CD4-positive, alpha-beta T cell (primary cell): ENCODE data around the gene CHMP4A. TPM values are rescaled to one million over a fixed set of nuclear protein-coding genes. Genes with fewer than 3 reads are reported as not detected.

ENCODE experiments used
- ATAC-seq: fragments of 200-7000 bp; cut with Tn5 transposase; one replicate; pipeline ENCODE4 v1.10.0; 2022; ENCODE audit warnings: mild to moderate bottlenecking; ENCODE audit not compliant: poor library complexity
- CTCF ChIA-PET: fragments of 350-600 bp; sonication (Branson Sonifier 250); formaldehyde crosslinking; loops from one replicate; lab custom pipeline; 2021; ENCODE audit warnings: antibody characterized with exemption, inconsistent platforms; lab: Charles Lee
- POLR2A ChIA-PET: fragments of 350-600 bp; sonication (Branson Sonifier 250); formaldehyde crosslinking; loops from one replicate; lab custom pipeline; 2021; ENCODE audit warnings: antibody characterized with exemption, inconsistent platforms; lab: Charles Lee
- DNase-seq, 14 experiments: peaks; one replicate each; pipeline ENCODE4 v3.0.0-alpha.2; 2013 to 2020; ENCODE audit warnings: mixed read lengths in 2 of 14
- H3K27ac ChIP-seq, 2 donors: one replicate each; pipeline versions ENCODE4 v1.5.1 to v1.7.0; 2013; ENCODE audit warnings: low read length in 2 of 2, low read depth in 1 of 2, mild to moderate bottlenecking in 1 of 2
- H3K27me3 ChIP-seq, 2 experiments: 1 replicate in 1 of 2; 2 replicates in 1 of 2; pipeline versions ENCODE4 v1.6.1 to v1.7.0; 2013; ENCODE audit warnings: low read length in 2 of 2, control low read depth in 1 of 2, mild to moderate bottlenecking in 1 of 2, moderate library complexity in 1 of 2; ENCODE audit not compliant: insufficient read depth in 2 of 2, control insufficient read depth in 1 of 2
- H3K36me3 ChIP-seq: one replicate; pipeline ENCODE4 v1.6.1; 2013; ENCODE audit warnings: low read length, control low read depth; ENCODE audit not compliant: insufficient read depth
- H3K4me1 ChIP-seq: one replicate; pipeline ENCODE4 v1.6.1; 2013; ENCODE audit warnings: low read length, control low read depth; ENCODE audit not compliant: insufficient read depth
- H3K4me3 ChIP-seq: one replicate; pipeline ENCODE4 v1.5.1; 2013; ENCODE audit warnings: mild to moderate bottlenecking, low read length, moderate library complexity
- H3K9me3 ChIP-seq, 2 experiments: 1 replicate in 1 of 2; 2 replicates in 1 of 2; pipeline versions ENCODE4 v1.6.1 to v1.7.0; 2013; ENCODE audit warnings: low read length in 2 of 2, mild to moderate bottlenecking in 2 of 2, control low read depth in 1 of 2, moderate library complexity in 1 of 2; ENCODE audit not compliant: control insufficient read depth in 1 of 2, insufficient read depth in 1 of 2
- H3K27ac Mint-ChIP-seq: one replicate; pipeline ENCODE4 v1.8.0; 2020; ENCODE audit warnings: mixed read lengths
- H3K27me3 Mint-ChIP-seq: one replicate; pipeline ENCODE4 v1.8.0; 2021; ENCODE audit warnings: mixed read lengths
- H3K36me3 Mint-ChIP-seq: one replicate; pipeline ENCODE4 v1.8.0; 2021; ENCODE audit warnings: low read depth, mixed read lengths
- H3K4me1 Mint-ChIP-seq: one replicate; pipeline ENCODE4 v1.8.0; 2021; ENCODE audit warnings: low read depth, mixed read lengths
- H3K4me3 Mint-ChIP-seq: one replicate; pipeline ENCODE4 v1.8.0; 2020; ENCODE audit warnings: mild to moderate bottlenecking, mixed read lengths
- H3K9me3 Mint-ChIP-seq: one replicate; pipeline ENCODE4 v1.8.0; 2020; ENCODE audit warnings: mixed read lengths
- CTCF ChIP-seq: fragments of 200-600 bp; IDR thresholded peaks from one replicate; pipeline ENCODE4 v1.8.0; 2022; ENCODE audit warnings: antibody characterized with exemption, mild to moderate bottlenecking
- intact Hi-C, 2 experiments: fragments of 100-400 bp; cut with DNase I in 1 of 2; cut with micrococcal nuclease in 1 of 2; formaldehyde crosslinking; loops; one replicate each; pipeline versions ENCODE4 v1.15.1 to v1.9.0; 2023 to 2025; cut with DNase I, micrococcal nuclease
- total RNA-seq, 174 experiments: library from RNA in 2 of 174; stranded (reverse) in 2 of 174; gene quantifications; one replicate each; pipeline ENCODE4 v1.2.3 and lab custom pipeline; 2021 to 2026

CHMP4A gene
- total RNA-seq, 2 experiments from 2014 or later = 73.4 to 80.1 TPM

DNA sequence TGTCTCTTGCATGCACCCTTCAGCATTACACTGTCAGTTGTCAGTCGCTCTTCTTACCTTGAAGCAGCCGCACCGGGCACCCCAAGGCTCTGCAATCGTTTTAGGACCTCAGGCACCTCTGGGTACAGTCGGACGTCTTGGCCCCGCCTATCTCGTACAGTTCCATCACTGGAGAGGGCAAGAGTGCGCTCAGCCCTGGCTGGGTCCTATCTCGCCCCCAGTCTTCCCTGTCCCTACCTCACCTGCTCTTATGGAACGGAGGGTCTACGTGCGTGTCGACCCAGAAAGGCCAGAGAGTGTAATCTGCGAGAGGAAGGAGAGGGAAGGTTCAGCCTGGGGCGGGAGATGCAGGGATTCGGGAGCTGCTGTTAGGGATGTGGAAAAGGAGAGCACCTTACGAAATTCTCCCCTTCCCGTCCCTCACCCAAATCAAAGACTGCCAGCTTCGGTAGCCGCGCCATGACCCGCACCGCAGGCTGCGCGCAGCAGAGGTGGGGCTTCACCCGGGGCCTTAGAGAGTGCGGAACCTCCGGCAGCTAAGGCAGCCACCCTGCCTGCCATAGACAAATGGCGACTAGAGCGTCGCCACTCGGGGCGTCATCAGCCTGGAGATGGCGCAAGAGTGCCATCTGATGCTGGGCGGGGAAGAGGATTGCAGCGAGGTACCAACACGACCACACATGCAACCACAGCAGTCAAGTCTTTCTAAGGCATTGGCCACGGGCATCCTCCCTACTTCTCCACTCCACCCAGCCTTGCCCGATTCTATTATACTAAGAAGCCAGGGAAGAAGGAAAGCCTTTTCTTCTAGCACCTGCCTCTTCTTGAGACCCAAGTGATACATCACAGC is 2.4 kb upstream of the CHMP4A start, which contains the start of gene MDP1:
Gene MDP1 (minus strand): TSS at position 572 of the 850 bp plus-strand sequence. CDS start 111 bp downstream, at position 461.
- Mint-ChIP-seq H3K9me3 (no peaks in the 10 kb centered on the region), H3K27ac (peak within 1 kb of the TSS; percentile 96), H3K4me3 (peak within 1 kb of the TSS; percentile 97), H3K36me3 (peaks cover 32% of the 10 kb centered on the region), H3K4me1 (peaks cover 49% of the 10 kb centered on the region), H3K27me3 (no peaks in the 10 kb centered on the region)
- ATAC-seq (peak; percentile 72), DNase-seq (peak; percentile 79 to 97 (median 86))
- Histone ChIP-seq H3K9me3 (no peaks in the 10 kb centered on the region), H3K36me3 (peaks cover 18% of the 10 kb centered on the region), H3K4me1 (peaks cover 44% of the 10 kb centered on the region), H3K27ac (peak within 1 kb of the TSS; percentile 92), H3K4me3 (peak within 1 kb of the TSS; percentile 84), H3K27me3 (no peaks in the 10 kb centered on the region)
- POLR2A ChIA-PET = interaction anchor here (0.6 to 4.7 kb wide), 25 partner anchors 9 to 226 kb away, joined by 3 to 144 read pairs (median 6); partner anchors contain the start of genes CBLN3, DCAF11, DHRS1 and EMC9
- CTCF ChIA-PET = interaction anchor here (0.6 to 2.4 kb wide), 30 partner anchors 10 to 1121 kb away, joined by 3 to 38 read pairs (median 4); partner anchors contain the start of genes ACIN1, C14orf119, DHRS1 and EMC9
- TF ChIP-seq CTCF = peak; percentile 67
- intact Hi-C loops = loop anchor here (1.0 to 5.0 kb wide), 8 partner anchors 17 to 217 kb away; partner anchors contain the start of genes TINF2 (in 2 of the 2), GMPR2 (in 1 of the 2), NEDD8 (in 1 of the 2) and RABGGTA (in 1 of the 2)

GRCh38 chr14:24213866-24214662 is 776 bp upstream of the CHMP4A start:
- Histone ChIP-seq H3K9me3 (no peaks in the 10 kb centered on the region), H3K27ac (peak overlapping the region; percentile 98 to 100), H3K4me3 (peak overlapping the region; percentile 98), H3K4me1 (peaks cover 53% of the 10 kb centered on the region), H3K27me3 (no peaks in the 10 kb centered on the region), H3K36me3 (peaks cover 34% of the 10 kb centered on the region)
- peaks cover 49% of the 10 kb centered on the region for H3K4me1 Mint-ChIP-seq
- no peaks in the 10 kb centered on the region for H3K27me3 Mint-ChIP-seq
- TF ChIP-seq CTCF = no peak
- no peaks in the 10 kb centered on the region for H3K9me3 Mint-ChIP-seq
- ATAC-seq (no peak), DNase-seq (peak in 1 of 14 experiments; percentile 22)
- peak overlapping the region; percentile 97 for H3K4me3 Mint-ChIP-seq
- peak overlapping the region; percentile 96 for H3K27ac Mint-ChIP-seq
- peaks cover 44% of the 10 kb centered on the region for H3K36me3 Mint-ChIP-seq
- intact Hi-C loops = loop anchor here (1.0 to 2.0 kb wide), 7 partner anchors 18 to 216 kb away; partner anchors contain the start of genes GMPR2 (in 1 of the 2), IPO4 (in 1 of the 2), IRF9 (in 1 of the 2) and NEDD8 (in 1 of the 2)
- POLR2A ChIA-PET = interaction anchor here (0.8 to 4.7 kb wide), 31 partner anchors 10 to 893 kb away, joined by 3 to 144 read pairs (median 8); partner anchors contain the start of genes CBLN3, DCAF11, DHRS1 and EMC9
- CTCF ChIA-PET = interaction anchor here (0.7 to 2.5 kb wide), 10 partner anchors 19 to 120 kb away, joined by 3 to 12 read pairs (median 6); partner anchors contain the start of genes CIDEB, IRF9, RABGGTA and TINF2
